CD4-positive, alpha-beta T cell (primary cell): ENCODE results near the gene COX15. TPM values are rescaled to one million over a fixed set of nuclear protein-coding genes. Genes with fewer than 3 reads are reported as not detected.

ENCODE experiments used
- ATAC-seq: fragments of 200-7000 bp; cut with Tn5 transposase; one replicate; pipeline ENCODE4 v1.10.0; 2022; ENCODE audit warnings: mild to moderate bottlenecking; ENCODE audit not compliant: poor library complexity
- CTCF ChIA-PET: fragments of 350-600 bp; sonication (Branson Sonifier 250); formaldehyde crosslinking; loops from one replicate; lab custom pipeline; 2021; ENCODE audit warnings: antibody characterized with exemption, inconsistent platforms; lab: Charles Lee
- POLR2A ChIA-PET: fragments of 350-600 bp; sonication (Branson Sonifier 250); formaldehyde crosslinking; loops from one replicate; lab custom pipeline; 2021; ENCODE audit warnings: antibody characterized with exemption, inconsistent platforms; lab: Charles Lee
- DNase-seq, 14 experiments: peaks; one replicate each; pipeline ENCODE4 v3.0.0-alpha.2; 2013 to 2020; ENCODE audit warnings: mixed read lengths in 2 of 14
- H3K27ac ChIP-seq, 2 donors: one replicate each; pipeline versions ENCODE4 v1.5.1 to v1.7.0; 2013; ENCODE audit warnings: low read length in 2 of 2, low read depth in 1 of 2, mild to moderate bottlenecking in 1 of 2
- H3K27me3 ChIP-seq, 2 experiments: 1 replicate in 1 of 2; 2 replicates in 1 of 2; pipeline versions ENCODE4 v1.6.1 to v1.7.0; 2013; ENCODE audit warnings: low read length in 2 of 2, control low read depth in 1 of 2, mild to moderate bottlenecking in 1 of 2, moderate library complexity in 1 of 2; ENCODE audit not compliant: insufficient read depth in 2 of 2, control insufficient read depth in 1 of 2
- H3K36me3 ChIP-seq: one replicate; pipeline ENCODE4 v1.6.1; 2013; ENCODE audit warnings: low read length, control low read depth; ENCODE audit not compliant: insufficient read depth
- H3K4me1 ChIP-seq: one replicate; pipeline ENCODE4 v1.6.1; 2013; ENCODE audit warnings: low read length, control low read depth; ENCODE audit not compliant: insufficient read depth
- H3K4me3 ChIP-seq: one replicate; pipeline ENCODE4 v1.5.1; 2013; ENCODE audit warnings: mild to moderate bottlenecking, low read length, moderate library complexity
- H3K9me3 ChIP-seq, 2 experiments: 1 replicate in 1 of 2; 2 replicates in 1 of 2; pipeline versions ENCODE4 v1.6.1 to v1.7.0; 2013; ENCODE audit warnings: low read length in 2 of 2, mild to moderate bottlenecking in 2 of 2, control low read depth in 1 of 2, moderate library complexity in 1 of 2; ENCODE audit not compliant: control insufficient read depth in 1 of 2, insufficient read depth in 1 of 2
- H3K27ac Mint-ChIP-seq: one replicate; pipeline ENCODE4 v1.8.0; 2020; ENCODE audit warnings: mixed read lengths
- H3K27me3 Mint-ChIP-seq: one replicate; pipeline ENCODE4 v1.8.0; 2021; ENCODE audit warnings: mixed read lengths
- H3K36me3 Mint-ChIP-seq: one replicate; pipeline ENCODE4 v1.8.0; 2021; ENCODE audit warnings: low read depth, mixed read lengths
- H3K4me1 Mint-ChIP-seq: one replicate; pipeline ENCODE4 v1.8.0; 2021; ENCODE audit warnings: low read depth, mixed read lengths
- H3K4me3 Mint-ChIP-seq: one replicate; pipeline ENCODE4 v1.8.0; 2020; ENCODE audit warnings: mild to moderate bottlenecking, mixed read lengths
- H3K9me3 Mint-ChIP-seq: one replicate; pipeline ENCODE4 v1.8.0; 2020; ENCODE audit warnings: mixed read lengths
- intact Hi-C, 2 experiments: fragments of 100-400 bp; cut with DNase I in 1 of 2; cut with micrococcal nuclease in 1 of 2; formaldehyde crosslinking; loops; one replicate each; pipeline versions ENCODE4 v1.15.1 to v1.9.0; 2023 to 2025; cut with DNase I, micrococcal nuclease
- total RNA-seq, 174 experiments: library from RNA in 2 of 174; stranded (reverse) in 2 of 174; gene quantifications; one replicate each; pipeline ENCODE4 v1.2.3 and lab custom pipeline; 2021 to 2026
- TF ChIP-seq, protein P1 (sequence below): fragments of 200-600 bp; IDR thresholded peaks from one replicate; pipeline ENCODE4 v1.8.0; 2022; ENCODE audit warnings: antibody characterized with exemption, mild to moderate bottlenecking

Gene COX15
- total RNA-seq, 2 experiments from 2014 or later, result 7.7 to 7.9 TPM

GRCh38 chr10:99698504-99699080 is 33.3 kb downstream of the COX15 start:
- peak in 2 of 14 experiments; percentile 3 to 8 for DNase-seq
- H3K36me3 Mint-ChIP-seq, result peaks cover 74% of the 10 kb centered on the region
- intact Hi-C loops, result loop anchor here in 1 of 2 experiments (5.0 kb wide), 1 partner anchor 136 kb away; no protein-coding TSS in a partner anchor

GRCh38 chr10:99695761-99696160 is 36.2 kb downstream of the COX15 start:
- Mint-ChIP-seq H3K27ac (no peak overlapping the region), H3K36me3 (peaks cover 76% of the 10 kb centered on the region), H3K27me3 (no peaks in the 10 kb centered on the region), H3K9me3 (no peaks in the 10 kb centered on the region), H3K4me3 (no peak overlapping the region), H3K4me1 (no peaks in the 10 kb centered on the region)
- ATAC-seq, result no peak
- Histone ChIP-seq H3K4me1 (no peaks in the 10 kb centered on the region), H3K4me3 (no peak overlapping the region), H3K36me3 (peaks cover 38% of the 10 kb centered on the region), H3K27ac (no peak overlapping the region), H3K9me3 (no peaks in the 10 kb centered on the region), H3K27me3 (no peaks in the 10 kb centered on the region)
- ChIA-PET POLR2A (no interaction called here), CTCF (no interaction called here)
- intact Hi-C loops, result loop anchor here in 1 of 2 experiments (5.0 kb wide), 1 partner anchor 133 kb away; no protein-coding TSS in a partner anchor
- TF ChIP-seq, protein P1, sequence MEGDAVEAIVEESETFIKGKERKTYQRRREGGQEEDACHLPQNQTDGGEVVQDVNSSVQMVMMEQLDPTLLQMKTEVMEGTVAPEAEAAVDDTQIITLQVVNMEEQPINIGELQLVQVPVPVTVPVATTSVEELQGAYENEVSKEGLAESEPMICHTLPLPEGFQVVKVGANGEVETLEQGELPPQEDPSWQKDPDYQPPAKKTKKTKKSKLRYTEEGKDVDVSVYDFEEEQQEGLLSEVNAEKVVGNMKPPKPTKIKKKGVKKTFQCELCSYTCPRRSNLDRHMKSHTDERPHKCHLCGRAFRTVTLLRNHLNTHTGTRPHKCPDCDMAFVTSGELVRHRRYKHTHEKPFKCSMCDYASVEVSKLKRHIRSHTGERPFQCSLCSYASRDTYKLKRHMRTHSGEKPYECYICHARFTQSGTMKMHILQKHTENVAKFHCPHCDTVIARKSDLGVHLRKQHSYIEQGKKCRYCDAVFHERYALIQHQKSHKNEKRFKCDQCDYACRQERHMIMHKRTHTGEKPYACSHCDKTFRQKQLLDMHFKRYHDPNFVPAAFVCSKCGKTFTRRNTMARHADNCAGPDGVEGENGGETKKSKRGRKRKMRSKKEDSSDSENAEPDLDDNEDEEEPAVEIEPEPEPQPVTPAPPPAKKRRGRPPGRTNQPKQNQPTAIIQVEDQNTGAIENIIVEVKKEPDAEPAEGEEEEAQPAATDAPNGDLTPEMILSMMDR, result no peak
- DNase-seq, result no peak

More at GRCh38 chr10:99698504-99699080, 33.3 kb downstream of the COX15 start:
- TF ChIP-seq, protein P1, result peak; percentile 15
- Mint-ChIP-seq H3K4me3 (no peak overlapping the region), H3K27ac (no peak overlapping the region), H3K9me3 (no peaks in the 10 kb centered on the region), H3K4me1 (no peaks in the 10 kb centered on the region), H3K27me3 (no peaks in the 10 kb centered on the region)
- Histone ChIP-seq H3K36me3 (peaks cover 39% of the 10 kb centered on the region), H3K9me3 (no peaks in the 10 kb centered on the region), H3K4me3 (no peak overlapping the region), H3K4me1 (no peaks in the 10 kb centered on the region), H3K27ac (no peak overlapping the region), H3K27me3 (no peaks in the 10 kb centered on the region)
- ATAC-seq, result no peak
- ChIA-PET POLR2A (no interaction called here), CTCF (no interaction called here)

- H3K36me3 ChIP-seq, result peaks cover 34% of the 10 kb centered on the region
- DNase-seq (no peak), ATAC-seq (no peak)
- Mint-ChIP-seq H3K36me3 (peaks cover 68% of the 10 kb centered on the region), H3K27ac (no peak overlapping the region), H3K4me1 (no peaks in the 10 kb centered on the region), H3K9me3 (no peaks in the 10 kb centered on the region), H3K27me3 (no peaks in the 10 kb centered on the region), H3K4me3 (no peak overlapping the region)
- no peaks in the 10 kb centered on the region for H3K9me3 ChIP-seq
- POLR2A ChIA-PET, result no interaction called here
- intact Hi-C loops, result no loop called here
- H3K27ac ChIP-seq, result no peak overlapping the region
- CTCF ChIA-PET, result no interaction called here
- TF ChIP-seq, protein P1, result no peak
- H3K27me3 ChIP-seq, result no peaks in the 10 kb centered on the region
- no peak overlapping the region for H3K4me3 ChIP-seq
- H3K4me1 ChIP-seq, result no peaks in the 10 kb centered on the region
Observed at GRCh38 chr10:99693933-99694583, 37.9 kb downstream of the COX15 start.
